OCI-LY1 (cell line): ENCODE results near the gene COL23A1.

Experiments
- H2AFZ ChIP-seq: fragments of 200-600 bp; sonication (generic), shearing (Covaris generic); 2 replicates; pipeline ENCODE4 v1.6.0; 2014; ENCODE audit warnings: antibody characterized with exemption, mild to moderate bottlenecking, low read length
- H3F3A ChIP-seq: fragments of 200-600 bp; sonication (generic), shearing (Covaris generic); 2 replicates; pipeline ENCODE4 v1.6.0; 2014; ENCODE audit warnings: mild to moderate bottlenecking, antibody characterized with exemption, low read length, moderate library complexity; ENCODE audit not compliant: insufficient read depth
- H3K27ac ChIP-seq: fragments of 200-600 bp; sonication (generic); 2 replicates; pipeline ENCODE4 v1.5.1; 2014; ENCODE audit warnings: low read length, mixed run types, mild to moderate bottlenecking, low read depth; ENCODE audit not compliant: poor library complexity, severe bottlenecking
- H3K27me3 ChIP-seq: fragments of 200-600 bp; sonication (generic); 2 replicates; pipeline ENCODE4 v1.6.0; 2014; ENCODE audit warnings: antibody characterized with exemption, mild to moderate bottlenecking, low read length, moderate library complexity; ENCODE audit not compliant: insufficient read depth
- H3K36me3 ChIP-seq: fragments of 200-600 bp; sonication (generic); 2 replicates; pipeline ENCODE4 v1.6.1; 2014; ENCODE audit warnings: mild to moderate bottlenecking, antibody characterized with exemption, low read length, moderate library complexity, mixed read lengths; ENCODE audit not compliant: insufficient read depth
- H3K4me1 ChIP-seq: fragments of 200-600 bp; sonication (generic); 2 replicates; pipeline ENCODE4 v1.5.1; 2014; ENCODE audit warnings: mild to moderate bottlenecking, low read length, moderate library complexity; ENCODE audit not compliant: insufficient read depth, severe bottlenecking
- H3K4me2 ChIP-seq: fragments of 200-600 bp; sonication (generic), shearing (Covaris generic); 2 replicates; pipeline ENCODE4 v1.6.1; 2014; ENCODE audit warnings: low read length
- H3K4me3 ChIP-seq: fragments of 200-600 bp; sonication (generic); 2 replicates; pipeline ENCODE4 v1.5.1; 2014; ENCODE audit warnings: low read length, low read depth, mild to moderate bottlenecking, mixed read lengths; ENCODE audit not compliant: poor library complexity, severe bottlenecking
- H3K79me2 ChIP-seq: fragments of 200-600 bp; shearing (Covaris generic); 2 replicates; pipeline ENCODE4 v1.6.1; 2016; ENCODE audit warnings: mixed run types, low read length, mixed read lengths; ENCODE audit not compliant: insufficient read depth
- H3K9ac ChIP-seq: fragments of 200-600 bp; sonication (generic), shearing (Covaris generic); 2 replicates; pipeline ENCODE4 v1.6.1; 2014; ENCODE audit warnings: mild to moderate bottlenecking, low read length, mixed read lengths
- H3K9me2 ChIP-seq: fragments of 200-600 bp; sonication (generic), shearing (Covaris generic); 2 replicates; pipeline ENCODE4 v1.6.1; 2014; ENCODE audit warnings: low read depth, mild to moderate bottlenecking, low read length, mixed read lengths
- H3K9me3 ChIP-seq: fragments of 200-600 bp; shearing (Covaris generic); 2 replicates; pipeline ENCODE4 v1.6.1; 2014; ENCODE audit warnings: low read length, mixed read lengths
- H4K20me1 ChIP-seq: fragments of 200-600 bp; sonication (generic), shearing (Covaris generic); 2 replicates; pipeline ENCODE4 v1.6.0; 2016; ENCODE audit warnings: mild to moderate bottlenecking, low read length; ENCODE audit not compliant: insufficient read depth
- EZH2 ChIP-seq: fragments of 200-600 bp; sonication (generic), shearing (Covaris generic); IDR thresholded peaks from 2 replicates; pipeline ENCODE4 v1.8.0; 2017; ENCODE audit warnings: borderline replicate concordance, mixed run types, mild to moderate bottlenecking, antibody characterized with exemption, low read length, moderate library complexity, mixed read lengths
- TF ChIP-seq, protein P1 (sequence below): fragments of 200-600 bp; sonication (generic), shearing (Covaris generic); IDR thresholded peaks from 2 replicates; pipeline ENCODE4 v1.5.1; 2017; ENCODE audit warnings: mild to moderate bottlenecking, antibody characterized with exemption, low read length, moderate library complexity, mixed read lengths

Gene COL23A1

DNA sequence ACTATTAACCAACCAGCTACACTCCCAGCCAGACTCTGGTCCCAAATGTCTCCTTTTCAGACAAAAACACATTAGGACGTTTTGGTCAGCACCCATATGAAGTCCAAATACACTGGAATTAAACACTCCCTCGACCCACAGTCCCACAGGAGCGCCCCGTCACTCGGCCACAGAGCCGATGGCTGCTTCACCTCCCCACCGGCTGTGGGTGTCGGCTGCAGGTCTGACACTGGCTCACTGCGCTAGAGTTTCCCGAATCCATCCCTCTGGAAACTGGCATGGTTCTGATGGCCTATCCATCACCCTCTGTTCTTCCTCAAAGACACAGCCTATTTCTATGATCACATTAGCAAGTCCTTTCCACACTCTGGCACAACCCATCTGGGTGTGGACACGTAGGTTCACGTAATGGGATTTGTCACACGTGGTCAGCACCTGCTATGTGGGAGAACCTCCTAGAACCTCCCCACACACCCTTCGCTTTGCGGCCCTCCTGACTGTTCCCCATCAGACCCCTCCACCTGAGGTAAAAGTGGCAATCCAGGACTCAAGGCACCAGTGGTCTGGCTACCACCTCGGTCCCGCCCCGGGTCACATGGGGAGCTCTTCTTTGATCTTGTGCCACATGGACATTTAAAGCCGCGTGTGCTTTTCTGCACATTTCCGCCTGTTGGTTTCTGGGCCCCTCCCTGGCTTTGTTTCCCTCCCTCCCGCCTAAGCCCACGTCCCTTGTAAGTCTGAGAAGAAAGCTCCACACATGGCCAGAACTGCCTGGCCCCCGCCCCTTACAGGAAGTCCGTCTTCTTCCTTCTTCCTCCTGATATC, 226.5 kb downstream of the COL23A1 start:
- H3K4me3 ChIP-seq = no peak overlapping the region
- H3K79me2 ChIP-seq = no peaks in the 10 kb centered on the region
- no peak overlapping the region for H3K27ac ChIP-seq
- TF ChIP-seq, protein P1, sequence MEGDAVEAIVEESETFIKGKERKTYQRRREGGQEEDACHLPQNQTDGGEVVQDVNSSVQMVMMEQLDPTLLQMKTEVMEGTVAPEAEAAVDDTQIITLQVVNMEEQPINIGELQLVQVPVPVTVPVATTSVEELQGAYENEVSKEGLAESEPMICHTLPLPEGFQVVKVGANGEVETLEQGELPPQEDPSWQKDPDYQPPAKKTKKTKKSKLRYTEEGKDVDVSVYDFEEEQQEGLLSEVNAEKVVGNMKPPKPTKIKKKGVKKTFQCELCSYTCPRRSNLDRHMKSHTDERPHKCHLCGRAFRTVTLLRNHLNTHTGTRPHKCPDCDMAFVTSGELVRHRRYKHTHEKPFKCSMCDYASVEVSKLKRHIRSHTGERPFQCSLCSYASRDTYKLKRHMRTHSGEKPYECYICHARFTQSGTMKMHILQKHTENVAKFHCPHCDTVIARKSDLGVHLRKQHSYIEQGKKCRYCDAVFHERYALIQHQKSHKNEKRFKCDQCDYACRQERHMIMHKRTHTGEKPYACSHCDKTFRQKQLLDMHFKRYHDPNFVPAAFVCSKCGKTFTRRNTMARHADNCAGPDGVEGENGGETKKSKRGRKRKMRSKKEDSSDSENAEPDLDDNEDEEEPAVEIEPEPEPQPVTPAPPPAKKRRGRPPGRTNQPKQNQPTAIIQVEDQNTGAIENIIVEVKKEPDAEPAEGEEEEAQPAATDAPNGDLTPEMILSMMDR = no peak
- no peak for TF ChIP-seq EZH2
- no peaks in the 10 kb centered on the region for H3K9me2 ChIP-seq
- no peak overlapping the region for H2AFZ ChIP-seq
- H3K9ac ChIP-seq = no peak overlapping the region
- no peaks in the 10 kb centered on the region for H3K9me3 ChIP-seq
- H3K36me3 ChIP-seq = no peaks in the 10 kb centered on the region
- H3K27me3 ChIP-seq = no peaks in the 10 kb centered on the region
- no peaks in the 10 kb centered on the region for H3F3A ChIP-seq
- H3K4me1 ChIP-seq = no peaks in the 10 kb centered on the region
- no peaks in the 10 kb centered on the region for H4K20me1 ChIP-seq
- H3K4me2 ChIP-seq = no peak overlapping the region

DNA sequence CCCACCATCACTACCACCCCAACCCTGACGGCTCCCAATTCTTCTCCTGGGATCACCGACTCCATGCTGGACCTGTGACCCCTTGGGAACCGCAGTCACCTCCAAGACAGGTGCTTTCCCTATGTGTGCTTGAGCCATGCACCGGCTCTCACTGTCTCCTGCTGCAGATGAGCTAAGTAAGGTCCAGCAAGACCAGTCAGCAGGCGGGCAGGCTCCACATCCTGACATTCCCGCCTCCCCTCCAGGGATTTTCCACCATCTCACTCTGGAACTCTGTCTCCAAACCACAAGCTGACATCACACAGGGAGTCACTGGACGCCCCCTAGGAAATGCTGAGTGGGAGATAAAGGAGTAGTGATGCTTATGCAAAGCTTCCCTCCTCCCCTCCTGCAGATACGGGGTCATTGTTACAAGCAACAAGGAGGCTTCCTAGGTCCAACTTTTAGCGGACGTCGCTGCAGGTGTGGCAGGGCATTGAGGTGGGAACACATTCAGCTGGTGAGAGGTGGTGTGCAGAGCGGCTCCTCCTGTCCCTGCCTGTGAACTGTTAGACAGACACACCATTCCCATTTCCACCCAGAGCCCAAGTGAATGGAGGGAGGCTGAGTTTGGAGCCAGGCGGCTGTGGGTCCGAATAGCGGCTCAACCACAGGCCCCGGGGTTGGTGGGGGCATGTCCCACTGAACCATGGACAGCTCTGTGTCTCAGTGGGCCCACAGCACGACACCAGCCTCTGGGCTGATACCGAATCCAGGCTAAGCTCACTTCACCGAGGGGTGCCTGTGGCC, 228.3 kb downstream of the COL23A1 start:
- Histone ChIP-seq H3K27ac (no peak overlapping the region), H3F3A (no peaks in the 10 kb centered on the region), H2AFZ (no peak overlapping the region), H3K27me3 (peaks cover 5% of the 10 kb centered on the region; the same call in 1 of the 2 replicates), H3K9me2 (no peaks in the 10 kb centered on the region), H3K9ac (no peak overlapping the region), H3K36me3 (no peaks in the 10 kb centered on the region), H4K20me1 (no peaks in the 10 kb centered on the region), H3K9me3 (no peaks in the 10 kb centered on the region), H3K4me3 (no peak overlapping the region), H3K4me2 (no peak overlapping the region), H3K4me1 (no peaks in the 10 kb centered on the region), H3K79me2 (no peaks in the 10 kb centered on the region)
- TF ChIP-seq, protein P1 = no peak
- no peak for TF ChIP-seq EZH2

DNA sequence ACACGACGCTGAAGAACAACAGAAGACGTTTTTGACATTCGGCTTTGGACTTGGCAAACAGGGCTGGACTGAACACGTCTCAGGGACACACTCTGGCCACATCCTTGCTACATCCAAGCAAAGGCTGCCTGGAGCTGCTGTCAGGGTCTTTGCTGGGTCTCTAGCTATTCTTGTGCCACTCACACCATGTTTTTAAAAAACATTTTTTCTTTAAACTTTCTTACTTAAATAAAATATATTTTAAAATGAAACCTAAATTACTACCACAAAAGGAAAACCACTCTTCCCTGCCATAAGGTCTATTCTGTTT, 229.3 kb downstream of the COL23A1 start:
- Histone ChIP-seq H3K79me2 (no peaks in the 10 kb centered on the region), H3F3A (no peaks in the 10 kb centered on the region), H3K4me2 (no peak overlapping the region), H4K20me1 (no peaks in the 10 kb centered on the region), H2AFZ (no peak overlapping the region), H3K9ac (no peak overlapping the region), H3K4me3 (no peak overlapping the region), H3K9me2 (no peaks in the 10 kb centered on the region), H3K36me3 (no peaks in the 10 kb centered on the region), H3K27me3 (peaks cover 5% of the 10 kb centered on the region; the same call in 1 of the 2 replicates), H3K27ac (no peak overlapping the region), H3K9me3 (no peaks in the 10 kb centered on the region), H3K4me1 (no peaks in the 10 kb centered on the region)
- TF ChIP-seq, protein P1 = no peak
- TF ChIP-seq EZH2 = no peak
